K562 (cell line): ENCODE data around the gene NME7. TPM values are rescaled to one million over a fixed set of nuclear protein-coding genes. Genes with fewer than 3 reads are reported as not detected.

Experiments used
- BACH1 ChIP-seq: fragments of 200-800 bp; sonication (Bioruptor generic); IDR thresholded peaks from 2 replicates; pipeline ENCODE4 v1.6.1; 2016; ENCODE audit warnings: missing genetic modification characterization, missing compliant biosample characterization
- DEAF1 ChIP-seq: fragments of 450-650 bp; formaldehyde crosslinking; IDR thresholded peaks from 2 replicates; pipeline ENCODE4 v1.4.0; 2020; ENCODE audit warnings: mild to moderate bottlenecking, moderate library complexity
- ERF ChIP-seq: fragments of 450-650 bp; formaldehyde crosslinking; IDR thresholded peaks from 2 replicates; pipeline ENCODE4 v1.4.0; 2020; ENCODE audit warnings: mild to moderate bottlenecking, mixed read lengths
- FUS ChIP-seq: fragments of 200-400 bp; formaldehyde crosslinking; optimal IDR thresholded peaks from 2 replicates; pipeline ENCODE3; 2017; ENCODE audit warnings: low read depth, low read length
- GTF2A2 ChIP-seq: IDR thresholded peaks from 2 replicates; pipeline ENCODE4 v1.6.1; 2016; ENCODE audit warnings: mild to moderate bottlenecking, missing genetic modification characterization, missing compliant biosample characterization
- HMBOX1 ChIP-seq: sonication (generic); IDR thresholded peaks from 2 replicates; pipeline ENCODE4 v1.6.1; 2016
- L3MBTL2 ChIP-seq: fragments of 450-650 bp; IDR thresholded peaks from 2 replicates; pipeline ENCODE4 v1.6.1; 2016; ENCODE audit warnings: mild to moderate bottlenecking, moderate library complexity
- MNT ChIP-seq, 2 experiments: fragments of 450-650 bp; conservative IDR thresholded peaks; 2 replicates each; pipeline ENCODE4 v1.6.1; 2017; ENCODE audit warnings: mild to moderate bottlenecking in 2 of 2, moderate library complexity in 2 of 2
- MTA1 ChIP-seq: fragments of 450-650 bp; IDR thresholded peaks from 2 replicates; pipeline ENCODE4 v1.6.1; 2017; ENCODE audit warnings: borderline replicate concordance
- PCBP2 ChIP-seq: fragments of 200-400 bp; formaldehyde crosslinking; IDR thresholded peaks from 2 replicates; pipeline ENCODE4 v1.6.1; 2018; ENCODE audit warnings: low read length, low read depth, mild to moderate bottlenecking, moderate library complexity; ENCODE audit not compliant: poor library complexity, severe bottlenecking
- POLR2B ChIP-seq: fragments of 450-650 bp; IDR thresholded peaks from 2 replicates; pipeline ENCODE4 v1.6.1; 2018; ENCODE audit warnings: low read depth; ENCODE audit not compliant: partially characterized antibody
- SREBF1 ChIP-seq: fragments of 150-350 bp; IDR thresholded peaks from 2 replicates; pipeline ENCODE4 v1.6.1; 2014; ENCODE audit warnings: antibody characterized with exemption, low read depth, low read length, borderline replicate concordance
- TAF7 ChIP-seq: fragments of 450-650 bp; IDR thresholded peaks from 2 replicates; pipeline ENCODE4 v1.6.1; 2016; ENCODE audit warnings: missing genetic modification characterization, missing compliant biosample characterization
- TARDBP ChIP-seq: fragments of 450-650 bp; IDR thresholded peaks from 2 replicates; pipeline ENCODE4 v1.6.1; 2016
- ZBTB9 ChIP-seq: fragments of 450-650 bp; formaldehyde crosslinking; IDR thresholded peaks from 2 replicates; pipeline ENCODE4 v1.4.0; 2020; ENCODE audit warnings: mild to moderate bottlenecking, moderate library complexity
- ZFP1 ChIP-seq: fragments of 450-650 bp; formaldehyde crosslinking; IDR thresholded peaks from 2 replicates; pipeline ENCODE4 v1.4.0; 2020; ENCODE audit warnings: mild to moderate bottlenecking, mixed read lengths
- ZNF174 ChIP-seq: fragments of 250-450 bp; sonication (Bioruptor Pico); IDR thresholded peaks from 2 replicates; pipeline ENCODE4 v1.4.0; 2020; ENCODE audit warnings: mild to moderate bottlenecking
- ZNF197 ChIP-seq: fragments of 200-800 bp; sonication (Bioruptor generic); IDR thresholded peaks from 2 replicates; pipeline ENCODE4 v1.6.1; 2016; ENCODE audit warnings: low read depth, missing genetic modification characterization, missing compliant biosample characterization
- ZNF41 ChIP-seq: fragments of 250-450 bp; sonication (Bioruptor Pico); conservative IDR thresholded peaks from 2 replicates; pipeline ENCODE4 v1.4.0; 2020; ENCODE audit warnings: mild to moderate bottlenecking
- ZNF449 ChIP-seq: fragments of 250-450 bp; sonication (Bioruptor Pico); IDR thresholded peaks from 2 replicates; pipeline ENCODE4 v1.8.0; 2022; ENCODE audit warnings: moderate library complexity, mild to moderate bottlenecking, inconsistent platforms
- ZNF717 ChIP-seq: fragments of 250-450 bp; sonication (Bioruptor Pico); IDR thresholded peaks from 2 replicates; pipeline ENCODE4 v1.5.0; 2021
- ZSCAN32 ChIP-seq: fragments of 450-650 bp; formaldehyde crosslinking; IDR thresholded peaks from 2 replicates; pipeline ENCODE4 v1.4.0; 2020; ENCODE audit warnings: mild to moderate bottlenecking, moderate library complexity
- polyA plus RNA-seq, 8 experiments: library from polyadenylated mRNA; depleted of rRNA in 4 of 8; stranded (reverse) in 5 of 8; unstranded in 3 of 8; fragments of >200 nt; fragmentation: Nextera tagmentation in 2 of 8; fragmentation: Illumina TruSeq in 1 of 8; extraction: Ambion mirVana in 2 of 8; extraction: Trizol in 1 of 8; gene quantifications; 2 replicates each; pipeline versions ENCODE4 v1.2.1 to v1.2.3, GENCODE V29; 2011 to 2014; ENCODE audit warnings: inconsistent platforms in 1 of 8, missing spikeins in 1 of 8
- total RNA-seq, 7 experiments: library from RNA; depleted of rRNA in 6 of 7; stranded (reverse); fragments of >200 nt in 6 of 7; fragmentation: Illumina TruSeq in 2 of 7; extraction: Trizol in 2 of 7; gene quantifications; 2 replicates each; pipeline versions ENCODE4 v1.2.1 to v1.2.3, GENCODE V29; 2011 to 2021; ENCODE audit warnings: low replicate concordance in 1 of 7

The NME7 gene
- total and polyA plus RNA-seq, 9 of the 15 experiments (the other 6 are each of a cell fraction or from before 2014, with no cell fraction given), result 7.9 to 43.2 (median 23.9) TPM

GRCh38 chr1:169312084-169312954, 55.3 kb downstream of the NME7 start (continued):
- TF ChIP-seq L3MBTL2 (peak; percentile 85), ERF (no peak), FUS (no peak), BACH1 (tag) (peak; percentile 84), ZSCAN32 (no peak), ZNF717 (CRISPR knock-in tag) (no peak), TARDBP (no peak), DEAF1 (no peak), GTF2A2 (tag) (no peak), ZFP1 (no peak), PCBP2 (no peak), TAF7 (no peak), MNT (conservative IDR thresholded peaks at IDR 0.05) (peak; percentile 53 to 77; a peak in 3 of 4 replicates), ZNF41 (CRISPR knock-in tag) (0 out of 2 replicates have a peak, but pooled peaks have one; percentile 2), ZNF449 (no peak), MTA1 (0 out of 2 replicates have a peak, but pooled peaks have one; percentile 35), HMBOX1 (peak; percentile 81; the same call in 1 of the 2 replicates), ZBTB9 (CRISPR knock-in tag) (0 out of 2 replicates have a peak, but pooled peaks have one; percentile 5), SREBF1 (no peak), ZNF174 (CRISPR knock-in tag) (no peak), ZNF197 (CRISPR knock-in tag) (peak; percentile 58; the same call in 1 of the 2 replicates), POLR2B (no peak)
